Esophagus mucosa (tissue), 1 donor: ENCODE results near the gene LEF1. TPM values are rescaled to one million over a fixed set of nuclear protein-coding genes. Genes with fewer than 3 reads are reported as not detected.

Experiments
- total RNA-seq: library from RNA; stranded (reverse); gene quantifications from one replicate; pipeline ENCODE4 v1.2.4, GENCODE V29; 2023
- donor health status: DM: yes; HTN: yes; CAD: no.

Gene LEF1
- total RNA-seq, 1 donor from 2014 or later, result 10.0 TPM

Other genes starting within 250 kb of the LEF1 start
- 0.92 TPM for gene CYP2U1, start 237.4 kb downstream of the LEF1 start, total RNA-seq
- 32.8 TPM for gene HADH, start 179.0 kb downstream of the LEF1 start, total RNA-seq